Naive B cell (primary cell): ENCODE results near the gene PHACTR2. TPM values are rescaled to one million over a fixed set of nuclear protein-coding genes. Genes with fewer than 3 reads are reported as not detected.
A peak's percentile ranks its signal among the peaks of the same experiment; 100 is the strongest.
"Not testable (repeated sequence)": the region's sequence is repeated elsewhere in the genome, so short reads cannot be mapped to it uniquely, and the experiment has no call there.

Experiments used
- ATAC-seq, 2 donors: fragments of 150-1000 bp; cut with Tn5 transposase; 2 replicates each; pipeline ENCODE4 v1.10.0; 2021; ENCODE audit warnings: low read depth in 2 of 2, mild to moderate bottlenecking in 2 of 2, moderate library complexity in 2 of 2
- DNase-seq: peaks from one replicate; pipeline ENCODE4 v3.0.0; 2022
- H3K27ac Mint-ChIP-seq, 6 donors: one replicate each; pipeline ENCODE4 v1.8.0; 2020 to 2022; ENCODE audit warnings: mild to moderate bottlenecking in 6 of 6, mixed read lengths in 6 of 6, moderate library complexity in 5 of 6, inconsistent platforms in 2 of 6
- H3K27me3 Mint-ChIP-seq, 3 donors: one replicate each; pipeline ENCODE4 v1.8.0; 2021 to 2022; ENCODE audit warnings: mixed read lengths in 3 of 3, mild to moderate bottlenecking in 1 of 3
- H3K36me3 Mint-ChIP-seq, 2 donors: one replicate each; pipeline ENCODE4 v1.8.0; 2020 to 2022; ENCODE audit warnings: mixed read lengths in 2 of 2, inconsistent platforms in 1 of 2, mild to moderate bottlenecking in 1 of 2
- H3K4me1 Mint-ChIP-seq, 3 donors: one replicate each; pipeline ENCODE4 v1.8.0; 2020 to 2022; ENCODE audit warnings: mixed read lengths in 3 of 3, inconsistent platforms in 1 of 3, mild to moderate bottlenecking in 1 of 3, moderate library complexity in 1 of 3
- H3K4me3 Mint-ChIP-seq, 8 donors: one replicate each; pipeline ENCODE4 v1.8.0; 2020 to 2022; ENCODE audit warnings: mild to moderate bottlenecking in 8 of 8, mixed read lengths in 8 of 8, moderate library complexity in 8 of 8, inconsistent platforms in 2 of 8
- H3K9me3 Mint-ChIP-seq, 7 donors: one replicate each; pipeline ENCODE4 v1.8.0; 2020 to 2022; ENCODE audit warnings: mixed read lengths in 7 of 7, mild to moderate bottlenecking in 5 of 7, inconsistent platforms in 2 of 7, moderate library complexity in 1 of 7
- polyA plus RNA-seq, 6 donors: library from polyadenylated mRNA; unstranded; fragments of 300-500 nt; fragmentation: Illumina TruSeq; gene quantifications; one replicate each; pipeline ENCODE4 v1.2.3, GENCODE V29; 2021; ENCODE audit warnings: low read depth in 6 of 6

The PHACTR2 gene
- polyA plus RNA-seq, 6 donors from 2014 or later, result 0.05 to 3.5 (median 1.5) TPM

GRCh38 chr6:143842461-143842901 is 164.7 kb downstream of the PHACTR2 start:
- Mint-ChIP-seq H3K36me3 (peaks cover 16 to 20% of the 10 kb centered on the region in 2 donors), H3K27me3 (peaks cover 0 to 8% (median 6%) of the 10 kb centered on the region in 3 donors), H3K4me1 (peaks cover 17 to 20% (median 18%) of the 10 kb centered on the region in 3 donors), H3K9me3 (peaks cover 0 to 1% (median 0%) of the 10 kb centered on the region in 7 donors), H3K27ac (peak overlapping the region; percentile 95 to 98 (median 98)), H3K4me3 (peak overlapping the region; percentile 91 to 100 (median 96))
- DNase-seq (no peak), ATAC-seq (no peak)

GRCh38 chr6:143842902-143843676 is 165.3 kb downstream of the PHACTR2 start, which contains the start of gene LTV1:
TSS of gene LTV1 (plus strand) at chr6:143843338. CDS start at chr6:143843478, 140 bp downstream.
- H3K27me3 Mint-ChIP-seq, result peaks cover 0 to 8% (median 6%) of the 10 kb centered on the region in 3 donors
- peaks cover 0 to 1% (median 0%) of the 10 kb centered on the region in 7 donors for H3K9me3 Mint-ChIP-seq
- peak within 1 kb of the TSS; percentile 95 to 98 (median 98) for H3K27ac Mint-ChIP-seq
- DNase-seq (peak; percentile 89), ATAC-seq (peak; percentile 95 to 96)
- H3K36me3 Mint-ChIP-seq, result peaks cover 16 to 21% of the 10 kb centered on the region in 2 donors
- H3K4me1 Mint-ChIP-seq, result peaks cover 17 to 20% (median 18%) of the 10 kb centered on the region in 3 donors
- H3K4me3 Mint-ChIP-seq, result peak within 1 kb of the TSS; percentile 91 to 100 (median 96)

GRCh38 chr6:143843677-143843999 is 165.9 kb downstream of the PHACTR2 start:
- peaks cover 0 to 1% (median 0%) of the 10 kb centered on the region in 7 donors for H3K9me3 Mint-ChIP-seq
- H3K27me3 Mint-ChIP-seq, result peaks cover 0 to 8% (median 6%) of the 10 kb centered on the region in 3 donors
- H3K27ac Mint-ChIP-seq, result peak overlapping the region; percentile 95 to 98 (median 98)
- no peak for DNase-seq
- peaks cover 20 to 27% of the 10 kb centered on the region in 2 donors for H3K36me3 Mint-ChIP-seq
- ATAC-seq, result peak; percentile 17 to 22
- peaks cover 22 to 24% (median 22%) of the 10 kb centered on the region in 3 donors for H3K4me1 Mint-ChIP-seq
- peak overlapping the region; percentile 91 to 100 (median 96) for H3K4me3 Mint-ChIP-seq

GRCh38 chr6:143844006-143844405 is 166.2 kb downstream of the PHACTR2 start:
- Mint-ChIP-seq H3K4me1 (peaks cover 25 to 26% (median 25%) of the 10 kb centered on the region in 3 donors), H3K27me3 (peaks cover 0 to 8% (median 4%) of the 10 kb centered on the region in 3 donors), H3K27ac (peak overlapping the region; percentile 95 to 98 (median 98)), H3K9me3 (peaks cover 0 to 1% (median 0%) of the 10 kb centered on the region in 7 donors), H3K36me3 (peaks cover 24 to 30% of the 10 kb centered on the region in 2 donors), H3K4me3 (peak overlapping the region; percentile 91 to 100 (median 96))
- DNase-seq (no peak), ATAC-seq (no peak)

GRCh38 chr6:143845033-143845432 is 167.3 kb downstream of the PHACTR2 start:
- ATAC-seq, result no peak
- no peak overlapping the region for H3K27ac Mint-ChIP-seq
- DNase-seq, result no peak
- peaks cover 26 to 35% (median 27%) of the 10 kb centered on the region in 3 donors for H3K4me1 Mint-ChIP-seq
- peak overlapping the region in 3 of 8 donors; percentile 1 to 50 (median 25) for H3K4me3 Mint-ChIP-seq
- peaks cover 34 to 37% of the 10 kb centered on the region in 2 donors for H3K36me3 Mint-ChIP-seq
- peaks cover 0 to 1% (median 0%) of the 10 kb centered on the region in 7 donors for H3K9me3 Mint-ChIP-seq
- H3K27me3 Mint-ChIP-seq, result no peaks in the 10 kb centered on the region

GRCh38 chr6:143851706-143852105 is 173.9 kb downstream of the PHACTR2 start:
- Mint-ChIP-seq H3K9me3 (peaks cover 2 to 21% (median 14%) of the 10 kb centered on the region in 7 donors), H3K36me3 (peaks cover 64 to 86% of the 10 kb centered on the region in 2 donors), H3K4me1 (peaks cover 16 to 54% (median 20%) of the 10 kb centered on the region in 3 donors)
- not testable (repeated sequence) for ATAC-seq, H3K27me3 Mint-ChIP-seq, DNase-seq, H3K27ac Mint-ChIP-seq, H3K4me3 Mint-ChIP-seq

GRCh38 chr6:143855057-143855456 is 177.3 kb downstream of the PHACTR2 start:
- not testable (repeated sequence) for DNase-seq, H3K4me3 Mint-ChIP-seq, H3K27me3 Mint-ChIP-seq, H3K27ac Mint-ChIP-seq, ATAC-seq
- peaks cover 13 to 36% (median 15%) of the 10 kb centered on the region in 3 donors for H3K4me1 Mint-ChIP-seq
- H3K36me3 Mint-ChIP-seq, result peaks cover 62 to 93% of the 10 kb centered on the region in 2 donors
- peaks cover 2 to 21% (median 14%) of the 10 kb centered on the region in 7 donors for H3K9me3 Mint-ChIP-seq

- Mint-ChIP-seq H3K36me3 (peaks cover 56 to 83% of the 10 kb centered on the region in 2 donors), H3K9me3 (peaks cover 2 to 21% (median 11%) of the 10 kb centered on the region in 7 donors), H3K4me1 (peaks cover 9 to 31% (median 13%) of the 10 kb centered on the region in 3 donors)
- H3K4me3 Mint-ChIP-seq, DNase-seq, H3K27ac Mint-ChIP-seq, ATAC-seq, H3K27me3 Mint-ChIP-seq: not testable (repeated sequence)
Measured at GRCh38 chr6:143856762-143857161, 179.0 kb downstream of the PHACTR2 start.

GRCh38 chr6:143857651-143858050 is 179.9 kb downstream of the PHACTR2 start:
- H3K27me3 Mint-ChIP-seq, result no peaks in the 10 kb centered on the region
- peaks cover 9 to 29% (median 13%) of the 10 kb centered on the region in 3 donors for H3K4me1 Mint-ChIP-seq
- H3K27ac Mint-ChIP-seq, result peak overlapping the region in 1 of 6 donors; percentile 13
- H3K9me3 Mint-ChIP-seq, result peaks cover 2 to 21% (median 9%) of the 10 kb centered on the region in 7 donors
- DNase-seq (no peak), ATAC-seq (no peak)
- H3K4me3 Mint-ChIP-seq, result no peak overlapping the region
- peaks cover 57 to 74% of the 10 kb centered on the region in 2 donors for H3K36me3 Mint-ChIP-seq

GRCh38 chr6:143859891-143860660 is 182.3 kb downstream of the PHACTR2 start:
- ATAC-seq, result no peak
- peaks cover 59 to 68% of the 10 kb centered on the region in 2 donors for H3K36me3 Mint-ChIP-seq

GRCh38 chr6:143863771-143864170 is 186.0 kb downstream of the PHACTR2 start:
- H3K27me3 Mint-ChIP-seq, result no peaks in the 10 kb centered on the region

More at GRCh38 chr6:143859891-143860660, 182.3 kb downstream of the PHACTR2 start:
- Mint-ChIP-seq H3K9me3 (peaks cover 2 to 8% (median 5%) of the 10 kb centered on the region in 7 donors), H3K27ac (no peak overlapping the region), H3K4me1 (peaks cover 0 to 13% (median 11%) of the 10 kb centered on the region in 3 donors), H3K4me3 (no peak overlapping the region), H3K27me3 (no peaks in the 10 kb centered on the region)
- no peak for DNase-seq

GRCh38 chr6:143864234-143864633 is 186.5 kb downstream of the PHACTR2 start, which contains the start of gene ZC2HC1B:
TSS of gene ZC2HC1B (plus strand) at chr6:143864474. CDS start at chr6:143864540, 66 bp downstream.
- Mint-ChIP-seq H3K4me3 (no peak within 1 kb of the TSS), H3K9me3 (peaks cover 0 to 3% (median 0%) of the 10 kb centered on the region in 7 donors), H3K27ac (peak within 1 kb of the TSS in 2 of 6 donors; percentile 3 to 60), H3K36me3 (peaks cover 42 to 44% of the 10 kb centered on the region in 2 donors), H3K27me3 (no peaks in the 10 kb centered on the region), H3K4me1 (no peaks in the 10 kb centered on the region)
- DNase-seq (no peak), ATAC-seq (no peak)

More at GRCh38 chr6:143863771-143864170, 186.0 kb downstream of the PHACTR2 start:
- no peak for DNase-seq
- Mint-ChIP-seq H3K27ac (no peak overlapping the region), H3K4me1 (no peaks in the 10 kb centered on the region), H3K4me3 (no peak overlapping the region), H3K36me3 (peaks cover 39 to 48% of the 10 kb centered on the region in 2 donors), H3K9me3 (peaks cover 0 to 3% (median 0%) of the 10 kb centered on the region in 7 donors)
- no peak for ATAC-seq

GRCh38 chr6:143867236-143867635 is 189.5 kb downstream of the PHACTR2 start:
- DNase-seq, result no peak
- Mint-ChIP-seq H3K4me1 (no peaks in the 10 kb centered on the region), H3K27ac (no peak overlapping the region), H3K9me3 (peaks cover 0 to 3% (median 0%) of the 10 kb centered on the region in 7 donors), H3K36me3 (peaks cover 33 to 37% of the 10 kb centered on the region in 2 donors), H3K4me3 (no peak overlapping the region), H3K27me3 (no peaks in the 10 kb centered on the region)
- ATAC-seq, result no peak
